ENCODE results near the gene PGLYRP2. TPM values are rescaled to one million over a fixed set of nuclear protein-coding genes. Genes with fewer than 3 reads are reported as not detected.

PGLYRP2 gene
- total RNA-seq, 2 donors from 2014 or later = 0.11 TPM; not detected in 1

GRCh38 chr19:15432018-15432494 is 47.2 kb downstream of the PGLYRP2 start:
- H3K27me3 Mint-ChIP-seq = no peaks in the 10 kb centered on the region
- ATAC-seq (replicated peaks) = peak; percentile 5
- peak overlapping the region; percentile 96 for H3K27ac Mint-ChIP-seq
- no peaks in the 10 kb centered on the region for H3K9me3 Mint-ChIP-seq
- peaks cover 20% of the 10 kb centered on the region for H3K4me1 Mint-ChIP-seq
- peak overlapping the region; percentile 92 for H3K4me3 Mint-ChIP-seq
- peaks cover 27% of the 10 kb centered on the region for H3K36me3 Mint-ChIP-seq (ENCODE audit: low read depth)

- H3K27me3 Mint-ChIP-seq = no peaks in the 10 kb centered on the region
- H3K27ac Mint-ChIP-seq = peak overlapping the region; percentile 96
- no peaks in the 10 kb centered on the region for H3K9me3 Mint-ChIP-seq
- H3K4me3 Mint-ChIP-seq = peak overlapping the region; percentile 92
- peaks cover 32% of the 10 kb centered on the region for H3K36me3 Mint-ChIP-seq (ENCODE audit: low read depth)
- H3K4me1 Mint-ChIP-seq = peaks cover 20% of the 10 kb centered on the region
- no peak for ATAC-seq (replicated peaks)
Observed at GRCh38 chr19:15431396-15432017, 47.8 kb downstream of the PGLYRP2 start.

- Mint-ChIP-seq H3K4me1 (peaks cover 20% of the 10 kb centered on the region), H3K36me3 (ENCODE audit: low read depth) (peaks cover 41% of the 10 kb centered on the region), H3K27me3 (no peaks in the 10 kb centered on the region), H3K9me3 (no peaks in the 10 kb centered on the region), H3K4me3 (peak overlapping the region; percentile 92), H3K27ac (peak overlapping the region; percentile 38)
- ATAC-seq (replicated peaks) = no peak
Observed at GRCh38 chr19:15430526-15431120, 48.7 kb downstream of the PGLYRP2 start.

- Mint-ChIP-seq H3K4me3 (peak overlapping the region; percentile 92), H3K36me3 (ENCODE audit: low read depth) (peaks cover 44% of the 10 kb centered on the region), H3K4me1 (peaks cover 20% of the 10 kb centered on the region), H3K27me3 (no peaks in the 10 kb centered on the region), H3K9me3 (no peaks in the 10 kb centered on the region), H3K27ac (peak overlapping the region; percentile 38)
- ATAC-seq (replicated peaks) = no peak
Observed at GRCh38 chr19:15429825-15430467, 49.4 kb downstream of the PGLYRP2 start.

- Mint-ChIP-seq H3K9me3 (no peaks in the 10 kb centered on the region), H3K27me3 (no peaks in the 10 kb centered on the region), H3K4me3 (no peak overlapping the region), H3K27ac (no peak overlapping the region), H3K4me1 (peaks cover 20% of the 10 kb centered on the region), H3K36me3 (ENCODE audit: low read depth) (peaks cover 46% of the 10 kb centered on the region)
- no peak for ATAC-seq (replicated peaks)
Observed at GRCh38 chr19:15428956-15429824, 50.1 kb downstream of the PGLYRP2 start.

- Mint-ChIP-seq H3K9me3 (no peaks in the 10 kb centered on the region), H3K4me3 (no peak overlapping the region), H3K4me1 (peaks cover 14% of the 10 kb centered on the region), H3K27ac (no peak overlapping the region), H3K27me3 (no peaks in the 10 kb centered on the region), H3K36me3 (ENCODE audit: low read depth) (peaks cover 54% of the 10 kb centered on the region)
- ATAC-seq (replicated peaks) = no peak
Observed at GRCh38 chr19:15427991-15428471, 51.3 kb downstream of the PGLYRP2 start.

- no peaks in the 10 kb centered on the region for H3K27me3 Mint-ChIP-seq
- peaks cover 13% of the 10 kb centered on the region for H3K4me1 Mint-ChIP-seq
- peaks cover 58% of the 10 kb centered on the region for H3K36me3 Mint-ChIP-seq (ENCODE audit: low read depth)
- no peak overlapping the region for H3K4me3 Mint-ChIP-seq
- no peaks in the 10 kb centered on the region for H3K9me3 Mint-ChIP-seq
- ATAC-seq (replicated peaks) = no peak
- H3K27ac Mint-ChIP-seq = no peak overlapping the region
Observed at GRCh38 chr19:15427350-15427700, 52.0 kb downstream of the PGLYRP2 start.

- Mint-ChIP-seq H3K36me3 (ENCODE audit: low read depth) (peaks cover 60% of the 10 kb centered on the region), H3K27me3 (no peaks in the 10 kb centered on the region), H3K9me3 (no peaks in the 10 kb centered on the region), H3K4me3 (no peak overlapping the region), H3K4me1 (peaks cover 11% of the 10 kb centered on the region), H3K27ac (no peak overlapping the region)
- ATAC-seq (replicated peaks) = no peak
Observed at GRCh38 chr19:15426485-15427349, 52.6 kb downstream of the PGLYRP2 start.

- peaks cover 53% of the 10 kb centered on the region for H3K36me3 Mint-ChIP-seq (ENCODE audit: low read depth)
- H3K27me3 Mint-ChIP-seq = no peaks in the 10 kb centered on the region
- no peak for ATAC-seq (replicated peaks)
- H3K4me3 Mint-ChIP-seq = no peak overlapping the region
- peaks cover 3% of the 10 kb centered on the region for H3K4me1 Mint-ChIP-seq
- H3K27ac Mint-ChIP-seq = no peak overlapping the region
- no peaks in the 10 kb centered on the region for H3K9me3 Mint-ChIP-seq
Observed at GRCh38 chr19:15425321-15425950, 53.9 kb downstream of the PGLYRP2 start.

- Mint-ChIP-seq H3K27ac (no peak overlapping the region), H3K4me3 (no peak overlapping the region), H3K4me1 (no peaks in the 10 kb centered on the region), H3K27me3 (no peaks in the 10 kb centered on the region), H3K36me3 (ENCODE audit: low read depth) (peaks cover 52% of the 10 kb centered on the region), H3K9me3 (no peaks in the 10 kb centered on the region)
- no peak for ATAC-seq (replicated peaks)
Observed at GRCh38 chr19:15424692-15425272, 54.5 kb downstream of the PGLYRP2 start.

GRCh38 chr19:15424121-15424520 is 55.2 kb downstream of the PGLYRP2 start:
- Mint-ChIP-seq H3K36me3 (ENCODE audit: low read depth) (peaks cover 52% of the 10 kb centered on the region), H3K4me1 (no peaks in the 10 kb centered on the region), H3K27me3 (no peaks in the 10 kb centered on the region), H3K9me3 (no peaks in the 10 kb centered on the region), H3K27ac (no peak overlapping the region), H3K4me3 (no peak overlapping the region)
- no peak for ATAC-seq (replicated peaks)

- H3K27ac Mint-ChIP-seq = no peak overlapping the region
- no peak for ATAC-seq (replicated peaks)
- peaks cover 59% of the 10 kb centered on the region for H3K36me3 Mint-ChIP-seq (ENCODE audit: low read depth)
- H3K9me3 Mint-ChIP-seq = no peaks in the 10 kb centered on the region
- H3K27me3 Mint-ChIP-seq = no peaks in the 10 kb centered on the region
- no peak overlapping the region for H3K4me3 Mint-ChIP-seq
- peaks cover under 1% of the 10 kb centered on the region for H3K4me1 Mint-ChIP-seq
Observed at GRCh38 chr19:15423130-15423529, 56.2 kb downstream of the PGLYRP2 start.
